Calu3 (cell line): ENCODE results near the gene NDE1. TPM values are rescaled to one million over a fixed set of nuclear protein-coding genes. Genes with fewer than 3 reads are reported as not detected.

Source experiments
- BruUV-seq: library from RNA; stranded (reverse); fragments of 400-500 nt; replicated peaks from 2 replicates; lab custom pipeline; 2021; lab: Mats Ljungman, UMichigan
- CTCF ChIA-PET: fragments of 300-600 bp; sonication (Branson Sonifier 250); formaldehyde crosslinking; loops from one replicate; lab custom pipeline; 2022; ENCODE audit warnings: antibody characterized with exemption; lab: Charles Lee
- DNase-seq: peaks from one replicate; pipeline ENCODE4 v3.0.0; 2022
- H3K27ac Mint-ChIP-seq: one replicate; pipeline ENCODE4 v1.8.0; 2022; ENCODE audit warnings: mixed read lengths; ENCODE audit not compliant: unreplicated experiment
- H3K27me3 Mint-ChIP-seq: one replicate; pipeline ENCODE4 v1.8.0; 2022; ENCODE audit warnings: mixed read lengths; ENCODE audit not compliant: unreplicated experiment
- H3K36me3 Mint-ChIP-seq: one replicate; pipeline ENCODE4 v1.8.0; 2022; ENCODE audit warnings: mild to moderate bottlenecking, moderate library complexity, mixed read lengths; ENCODE audit not compliant: insufficient read depth, unreplicated experiment
- H3K4me1 Mint-ChIP-seq: one replicate; pipeline ENCODE4 v1.8.0; 2022; ENCODE audit warnings: mild to moderate bottlenecking, low read depth, mixed read lengths; ENCODE audit not compliant: unreplicated experiment
- H3K4me3 Mint-ChIP-seq: one replicate; pipeline ENCODE4 v1.8.0; 2022; ENCODE audit warnings: mild to moderate bottlenecking, low read depth, moderate library complexity, mixed read lengths; ENCODE audit not compliant: unreplicated experiment
- H3K9me3 Mint-ChIP-seq: one replicate; pipeline ENCODE4 v1.8.0; 2022; ENCODE audit warnings: low read depth, mixed read lengths; ENCODE audit not compliant: unreplicated experiment
- intact Hi-C: fragments of 100-400 bp; cut with micrococcal nuclease; formaldehyde crosslinking; loops from one replicate; pipeline ENCODE4 v1.10.0; 2022; ENCODE audit not compliant: unreplicated experiment
- total RNA-seq: library from RNA; stranded (reverse); gene quantifications from 2 replicates; pipeline ENCODE4 v1.2.3, GENCODE V29; 2022
- TF ChIP-seq, protein P1 (sequence below): fragments of 200-600 bp; IDR thresholded peaks from one replicate; pipeline ENCODE4 v1.8.0; 2022; ENCODE audit warnings: antibody characterized with exemption; ENCODE audit not compliant: unreplicated experiment

The NDE1 gene
- total RNA-seq, 1 experiment from 2014 or later = 71.1 TPM

DNA sequence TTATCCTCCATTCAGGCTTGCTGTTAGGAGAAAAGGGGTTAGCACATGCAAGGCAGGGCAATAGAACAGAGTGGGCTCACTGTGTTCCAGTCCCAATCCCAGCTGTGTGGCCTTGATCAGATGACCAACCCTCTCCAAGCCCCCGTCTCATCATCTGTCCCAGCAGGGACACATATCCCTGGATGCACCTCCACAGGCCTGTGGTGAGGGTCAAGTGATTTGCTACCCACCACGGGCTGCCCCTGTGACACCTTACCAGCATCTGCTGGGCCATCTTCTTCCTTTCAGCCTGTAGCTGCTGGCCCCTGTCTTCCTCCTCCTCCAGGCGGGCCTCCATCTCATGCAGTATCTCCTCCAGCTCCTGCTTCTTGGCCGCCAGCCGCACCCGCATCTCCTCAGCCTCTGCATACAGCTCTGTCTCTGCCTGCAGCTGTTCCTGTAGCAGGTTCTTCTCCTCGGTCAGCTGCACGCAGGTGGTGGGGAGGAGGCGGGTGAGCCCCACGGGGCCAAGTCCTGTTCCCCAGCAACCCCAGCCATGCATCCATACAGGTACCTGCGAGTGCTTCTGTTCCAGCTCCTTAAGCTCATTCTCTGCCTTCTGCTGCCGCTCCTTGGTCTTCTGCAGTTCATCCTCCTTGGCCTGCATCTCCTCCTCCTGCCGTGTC lies 91.3 kb downstream of the NDE1 start:
- no peak overlapping the region for H3K4me3 Mint-ChIP-seq
- CTCF ChIA-PET = interaction anchor here (0.6 kb wide), 1 partner anchor 16 kb away, joined by 5 read pairs; no protein-coding TSS in a partner anchor
- DNase-seq = no peak
- TF ChIP-seq, protein P1, sequence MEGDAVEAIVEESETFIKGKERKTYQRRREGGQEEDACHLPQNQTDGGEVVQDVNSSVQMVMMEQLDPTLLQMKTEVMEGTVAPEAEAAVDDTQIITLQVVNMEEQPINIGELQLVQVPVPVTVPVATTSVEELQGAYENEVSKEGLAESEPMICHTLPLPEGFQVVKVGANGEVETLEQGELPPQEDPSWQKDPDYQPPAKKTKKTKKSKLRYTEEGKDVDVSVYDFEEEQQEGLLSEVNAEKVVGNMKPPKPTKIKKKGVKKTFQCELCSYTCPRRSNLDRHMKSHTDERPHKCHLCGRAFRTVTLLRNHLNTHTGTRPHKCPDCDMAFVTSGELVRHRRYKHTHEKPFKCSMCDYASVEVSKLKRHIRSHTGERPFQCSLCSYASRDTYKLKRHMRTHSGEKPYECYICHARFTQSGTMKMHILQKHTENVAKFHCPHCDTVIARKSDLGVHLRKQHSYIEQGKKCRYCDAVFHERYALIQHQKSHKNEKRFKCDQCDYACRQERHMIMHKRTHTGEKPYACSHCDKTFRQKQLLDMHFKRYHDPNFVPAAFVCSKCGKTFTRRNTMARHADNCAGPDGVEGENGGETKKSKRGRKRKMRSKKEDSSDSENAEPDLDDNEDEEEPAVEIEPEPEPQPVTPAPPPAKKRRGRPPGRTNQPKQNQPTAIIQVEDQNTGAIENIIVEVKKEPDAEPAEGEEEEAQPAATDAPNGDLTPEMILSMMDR = no peak
- no peaks in the 10 kb centered on the region for H3K4me1 Mint-ChIP-seq
- BruUV-seq = no TSS peak
- H3K27me3 Mint-ChIP-seq = peaks cover 12% of the 10 kb centered on the region
- no peaks in the 10 kb centered on the region for H3K9me3 Mint-ChIP-seq
- H3K27ac Mint-ChIP-seq = no peak overlapping the region
- no peaks in the 10 kb centered on the region for H3K36me3 Mint-ChIP-seq
- intact Hi-C loops = no loop called here

DNA sequence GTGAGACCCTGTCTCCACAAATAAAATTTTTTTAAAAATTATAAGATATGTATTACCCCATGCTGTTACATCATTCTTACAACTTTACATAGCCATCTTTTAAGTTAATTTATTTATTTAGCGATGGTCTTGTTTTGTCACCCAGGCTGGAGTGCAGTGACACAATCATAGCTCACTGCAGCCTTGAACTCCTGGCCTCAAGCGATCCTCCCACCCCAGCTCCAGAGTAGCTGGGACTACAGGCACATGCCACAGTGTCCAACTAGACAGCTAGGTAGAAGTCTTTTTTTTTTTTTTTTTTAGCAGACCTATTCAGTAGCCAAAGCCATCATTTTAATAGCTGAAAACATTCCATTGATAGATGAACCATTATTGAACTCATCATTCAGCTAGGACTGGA lies 92.7 kb downstream of the NDE1 start:
- H3K27ac Mint-ChIP-seq = no peak overlapping the region
- no peaks in the 10 kb centered on the region for H3K9me3 Mint-ChIP-seq
- no peak for DNase-seq
- TF ChIP-seq, protein P1 = no peak
- intact Hi-C loops = no loop called here
- H3K36me3 Mint-ChIP-seq = no peaks in the 10 kb centered on the region
- no peak overlapping the region for H3K4me3 Mint-ChIP-seq
- BruUV-seq = no TSS peak
- peaks cover 13% of the 10 kb centered on the region for H3K27me3 Mint-ChIP-seq
- no peaks in the 10 kb centered on the region for H3K4me1 Mint-ChIP-seq
- CTCF ChIA-PET = interaction anchor here (0.6 kb wide), 1 partner anchor 94 kb away, joined by 4 read pairs; no protein-coding TSS in a partner anchor

DNA sequence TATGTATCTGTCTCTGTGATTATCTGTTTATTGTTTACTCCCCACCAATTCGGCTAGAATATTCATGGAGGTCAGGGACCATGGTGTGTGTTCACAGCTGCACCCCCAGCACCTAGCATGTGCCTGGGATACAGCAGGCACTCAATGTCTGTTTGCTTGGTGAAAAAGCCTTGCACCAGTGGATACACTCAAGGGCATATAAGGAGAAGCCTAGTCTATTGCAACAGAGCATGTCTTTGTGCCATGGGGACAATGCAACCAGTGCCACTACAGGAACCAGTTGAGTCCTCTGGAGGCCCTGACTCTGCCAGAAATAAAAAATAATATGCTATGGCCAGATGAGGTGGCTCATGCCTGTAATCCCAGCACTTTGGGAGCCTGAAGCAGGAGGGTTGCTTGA lies 93.6 kb downstream of the NDE1 start:
- no peaks in the 10 kb centered on the region for H3K9me3 Mint-ChIP-seq
- TF ChIP-seq, protein P1 = no peak
- no peak overlapping the region for H3K27ac Mint-ChIP-seq
- H3K27me3 Mint-ChIP-seq = peaks cover 22% of the 10 kb centered on the region
- no peaks in the 10 kb centered on the region for H3K4me1 Mint-ChIP-seq
- H3K4me3 Mint-ChIP-seq = no peak overlapping the region
- intact Hi-C loops = no loop called here
- H3K36me3 Mint-ChIP-seq = peaks cover 4% of the 10 kb centered on the region
- no TSS peak for BruUV-seq
- no peak for DNase-seq
- CTCF ChIA-PET = no interaction called here

DNA sequence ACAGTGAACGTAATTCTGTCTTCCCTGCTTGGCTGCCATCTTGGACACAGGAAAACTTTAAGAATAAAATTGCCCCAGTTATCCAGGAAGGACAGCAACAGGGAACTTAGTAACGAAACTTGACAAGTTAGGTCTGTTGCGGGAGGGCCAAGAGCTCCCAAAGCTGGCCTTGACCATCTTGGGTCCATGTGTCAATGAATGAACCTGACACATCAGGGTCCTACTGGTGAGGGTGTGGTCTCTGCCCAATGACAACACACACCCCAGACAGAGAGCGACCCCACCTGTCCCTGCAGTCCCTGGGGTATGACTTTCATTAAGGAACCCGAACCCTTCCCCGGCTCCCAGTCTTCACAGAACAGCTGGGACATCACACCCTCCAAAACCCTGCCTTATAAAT lies 96.3 kb downstream of the NDE1 start:
- Mint-ChIP-seq H3K4me3 (no peak overlapping the region), H3K4me1 (no peaks in the 10 kb centered on the region), H3K27ac (no peak overlapping the region), H3K36me3 (peaks cover 4% of the 10 kb centered on the region), H3K9me3 (no peaks in the 10 kb centered on the region), H3K27me3 (peaks cover 38% of the 10 kb centered on the region)
- no peak for DNase-seq
- intact Hi-C loops = no loop called here
- TF ChIP-seq, protein P1 = no peak
- BruUV-seq = no TSS peak
- CTCF ChIA-PET = no interaction called here
